ENCODE results near the gene AKAP10. TPM values are rescaled to one million over a fixed set of nuclear protein-coding genes. Genes with fewer than 3 reads are reported as not detected.

AKAP10 gene
- total RNA-seq, 1 experiment from 2014 or later = 31.6 TPM

DNA sequence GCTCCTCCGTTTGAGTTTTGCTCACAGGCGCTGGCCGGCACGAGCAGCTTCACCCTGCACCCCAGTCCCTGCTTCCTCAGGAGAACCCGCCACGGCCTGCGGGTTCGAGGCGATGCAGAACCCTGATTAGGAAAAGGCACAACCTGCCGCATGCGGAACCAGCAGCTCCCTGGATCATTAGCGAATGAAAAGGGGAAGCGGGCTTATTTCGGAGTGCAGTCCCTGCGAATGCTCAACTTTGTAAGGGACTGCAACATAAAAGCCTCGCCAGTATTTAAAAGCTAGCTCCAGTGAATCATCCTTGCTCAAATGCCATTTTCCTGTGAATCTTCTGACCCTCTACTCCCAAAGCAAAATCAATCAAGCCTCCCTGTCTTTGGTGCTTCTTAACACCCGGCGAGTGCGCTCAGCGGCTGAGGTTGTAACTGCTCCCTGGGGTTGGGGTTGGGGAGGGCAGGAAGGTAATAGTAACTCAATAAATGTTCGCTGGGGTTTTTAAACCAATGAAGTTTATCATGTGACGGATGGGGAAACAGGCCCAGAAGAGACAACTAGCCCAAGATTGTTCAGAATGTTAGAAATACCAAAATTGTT is 678 bp upstream of the AKAP10 start:
- H3K9me3 ChIP-seq (ENCODE audit: control insufficient read depth in 1 of 2, insufficient read depth in 1 of 2, low read depth in 1 of 2, low read length in 2 of 2) = no peaks in the 10 kb centered on the region
- no peaks in the 10 kb centered on the region for H4K20me1 ChIP-seq (ENCODE audit: insufficient read depth)
- H3K36me3 ChIP-seq (ENCODE audit: control insufficient read depth in 1 of 2, insufficient read depth in 2 of 2, low read length in 2 of 2) = no peaks in the 10 kb centered on the region
- intact Hi-C loops (cut with micrococcal nuclease) = no loop called here
- H3K9me2 ChIP-seq (ENCODE audit: insufficient read depth) = no peaks in the 10 kb centered on the region
- peak overlapping the region; percentile 82 for H3K27ac ChIP-seq (ENCODE audit: low read depth, low read length)
- RAD21 ChIA-PET (ENCODE audit: low non-redundant PET in 1 of 2, low total read pairs in 2 of 2, uncharacterized antibody in 2 of 2, unreplicated experiment in 2 of 2) = no interaction called here
- H3K4me1 ChIP-seq (ENCODE audit: control insufficient read depth in 1 of 2, insufficient read depth in 2 of 2, low read length in 2 of 2) = peaks cover 7 to 18% of the 10 kb centered on the region in 2 experiments
- H2AFZ ChIP-seq (ENCODE audit: low read depth, low read length, poor library complexity, severe bottlenecking) = no peak overlapping the region
- CTCF ChIA-PET = interaction anchor here (1.7 kb wide), 1 partner anchor 15 kb away, joined by 6 read pairs; no protein-coding TSS in a partner anchor
- H3K27me3 ChIP-seq (ENCODE audit: insufficient read depth, low read length) = no peaks in the 10 kb centered on the region
- BruUV-seq (replicated peaks) = TSS peak; percentile 56
- POLR2A ChIA-PET = no interaction called here
- peaks cover 42% of the 10 kb centered on the region for H3K79me2 ChIP-seq (ENCODE audit: insufficient read depth, low read length)
- TF ChIP-seq EZH2 (IDR thresholded peaks at IDR 0.05) = no peak
- TF ChIP-seq, protein P1, sequence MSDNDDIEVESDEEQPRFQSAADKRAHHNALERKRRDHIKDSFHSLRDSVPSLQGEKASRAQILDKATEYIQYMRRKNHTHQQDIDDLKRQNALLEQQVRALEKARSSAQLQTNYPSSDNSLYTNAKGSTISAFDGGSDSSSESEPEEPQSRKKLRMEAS (IDR thresholded peaks at IDR 0.05) = no peak
- TF ChIP-seq POLR2A (IDR thresholded peaks at IDR 0.05; ENCODE audit: borderline replicate concordance, extremely low read depth, insufficient read depth, insufficient read length) = peak; percentile 2
- TF ChIP-seq, protein P2, sequence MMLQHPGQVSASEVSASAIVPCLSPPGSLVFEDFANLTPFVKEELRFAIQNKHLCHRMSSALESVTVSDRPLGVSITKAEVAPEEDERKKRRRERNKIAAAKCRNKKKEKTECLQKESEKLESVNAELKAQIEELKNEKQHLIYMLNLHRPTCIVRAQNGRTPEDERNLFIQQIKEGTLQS (IDR thresholded peaks at IDR 0.05) = no peak
- peak overlapping the region; percentile 66 to 83 for H3K4me3 ChIP-seq (replicated peaks in 1 of 2; ENCODE audit: low read depth in 1 of 2, low read length in 2 of 2)
- DNase-seq (ENCODE audit: low read depth, low spot score) (no peak), ATAC-seq (no peak)
- H3K4me2 ChIP-seq (ENCODE audit: low read length) = peak overlapping the region; percentile 78
- peak overlapping the region; percentile 89 for H3K9ac ChIP-seq (ENCODE audit: low read length)

DNA sequence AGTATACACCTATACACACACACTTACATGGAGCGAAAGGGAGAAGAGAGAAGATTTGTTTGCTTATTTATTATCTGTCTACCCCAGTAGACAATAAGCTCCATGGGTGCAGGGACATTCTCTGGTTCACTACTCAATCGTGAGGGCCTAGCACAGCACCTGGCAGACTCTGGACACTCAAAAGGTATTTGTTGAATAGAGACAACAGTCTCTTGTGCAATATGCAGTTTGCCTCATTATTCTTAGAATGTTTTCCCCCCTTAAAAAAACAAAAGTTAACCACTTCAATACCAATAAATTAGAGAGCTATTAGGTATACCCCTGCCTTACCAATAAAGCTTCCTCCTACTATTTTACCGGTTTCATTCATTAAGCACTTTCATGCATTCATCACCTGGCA is 2.0 kb downstream of the AKAP10 start:
- TF ChIP-seq CBX3 (IDR thresholded peaks at IDR 0.05; ENCODE audit: low read depth) = no peak
- RAD21 ChIA-PET (ENCODE audit: low non-redundant PET in 1 of 2, low total read pairs in 2 of 2, uncharacterized antibody in 2 of 2, unreplicated experiment in 2 of 2) = no interaction called here
- no peak overlapping the region for H2AFZ ChIP-seq (ENCODE audit: low read depth, low read length, poor library complexity, severe bottlenecking)
- H3K4me2 ChIP-seq (ENCODE audit: low read length) = peak overlapping the region; percentile 10; the same call in 1 of the 2 replicates
- CTCF ChIA-PET = no interaction called here
- DNase-seq (ENCODE audit: low read depth, low spot score) (no peak), ATAC-seq (no peak)
- no peak overlapping the region for H3K27ac ChIP-seq (ENCODE audit: low read depth, low read length)
- H3K9me3 ChIP-seq (ENCODE audit: control insufficient read depth in 1 of 2, insufficient read depth in 1 of 2, low read depth in 1 of 2, low read length in 2 of 2) = no peaks in the 10 kb centered on the region
- H3K36me3 ChIP-seq (ENCODE audit: control insufficient read depth in 1 of 2, insufficient read depth in 2 of 2, low read length in 2 of 2) = peaks cover 3% of the 10 kb centered on the region in 2 experiments; a peak in 1 of 4 replicates
- no peak overlapping the region for H3K9ac ChIP-seq (ENCODE audit: low read length)
- H3K4me3 ChIP-seq (replicated peaks in 1 of 2; ENCODE audit: low read depth in 1 of 2, low read length in 2 of 2) = no peak overlapping the region
- intact Hi-C loops (cut with micrococcal nuclease) = no loop called here
- peaks cover 7 to 18% of the 10 kb centered on the region in 2 experiments for H3K4me1 ChIP-seq (ENCODE audit: control insufficient read depth in 1 of 2, insufficient read depth in 2 of 2, low read length in 2 of 2)
- H4K20me1 ChIP-seq (ENCODE audit: insufficient read depth) = no peaks in the 10 kb centered on the region
- POLR2A ChIA-PET = no interaction called here
- peaks cover 69% of the 10 kb centered on the region for H3K79me2 ChIP-seq (ENCODE audit: insufficient read depth, low read length)
- H3K27me3 ChIP-seq (ENCODE audit: insufficient read depth, low read length) = no peaks in the 10 kb centered on the region
- TSS peak; percentile 38 for BruUV-seq (replicated peaks)
- no peaks in the 10 kb centered on the region for H3K9me2 ChIP-seq (ENCODE audit: insufficient read depth)
